GM21737 (cell line): ENCODE results near the gene CYTH3.
"Not testable (repeated sequence)": the region's sequence is repeated elsewhere in the genome, so short reads cannot be mapped to it uniquely, and the experiment has no call there.

Experiments
- ATAC-seq: cut with Tn5 transposase; IDR thresholded peaks from one replicate; pipeline ENCODE4 v1.9.1; 2021; ENCODE audit warnings: mild to moderate bottlenecking, moderate library complexity; ENCODE audit not compliant: unreplicated experiment

CYTH3 gene, protein sequence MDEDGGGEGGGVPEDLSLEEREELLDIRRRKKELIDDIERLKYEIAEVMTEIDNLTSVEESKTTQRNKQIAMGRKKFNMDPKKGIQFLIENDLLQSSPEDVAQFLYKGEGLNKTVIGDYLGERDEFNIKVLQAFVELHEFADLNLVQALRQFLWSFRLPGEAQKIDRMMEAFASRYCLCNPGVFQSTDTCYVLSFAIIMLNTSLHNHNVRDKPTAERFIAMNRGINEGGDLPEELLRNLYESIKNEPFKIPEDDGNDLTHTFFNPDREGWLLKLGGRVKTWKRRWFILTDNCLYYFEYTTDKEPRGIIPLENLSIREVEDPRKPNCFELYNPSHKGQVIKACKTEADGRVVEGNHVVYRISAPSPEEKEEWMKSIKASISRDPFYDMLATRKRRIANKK

DNA sequence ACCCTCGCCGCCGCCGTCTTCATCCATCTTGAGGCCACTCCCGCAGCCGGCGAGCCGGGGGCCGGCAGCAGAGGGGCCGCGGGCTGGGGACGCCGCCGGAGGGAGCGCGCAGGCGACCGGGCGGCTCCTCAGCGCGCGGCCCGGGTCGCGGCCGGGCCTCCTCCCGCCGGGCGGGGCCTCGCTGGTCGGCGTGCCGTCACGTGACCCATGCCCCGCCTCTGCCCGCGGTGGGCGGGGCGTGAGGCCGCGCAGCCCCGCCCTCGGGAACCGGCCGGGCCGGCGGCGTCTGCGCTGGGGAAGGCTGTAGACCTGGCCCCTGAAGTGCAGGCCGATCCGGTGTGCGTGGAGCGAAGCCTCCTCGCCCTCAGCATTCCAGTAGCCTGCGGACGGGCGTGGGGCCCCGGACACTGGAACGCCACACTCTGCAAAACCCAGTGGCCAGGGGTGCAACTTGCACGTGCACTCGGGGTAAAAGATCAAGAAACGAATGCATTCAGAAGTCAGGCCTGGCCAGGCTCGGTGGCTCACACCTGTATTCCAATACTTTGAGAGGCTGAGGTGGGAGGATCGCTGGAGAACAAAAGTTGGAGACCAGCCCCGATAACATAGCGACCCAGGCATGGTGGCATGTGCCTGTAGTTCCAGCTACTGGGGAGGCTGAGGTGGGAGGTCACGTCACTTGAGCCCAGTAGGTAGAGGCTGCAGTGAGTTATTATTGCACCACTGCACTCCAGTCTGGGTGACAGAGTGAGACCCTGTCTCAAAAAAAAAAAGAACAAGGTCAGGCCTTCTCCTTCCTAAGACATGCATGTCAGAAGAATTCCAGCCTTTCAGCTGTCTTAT lies at the start of gene CYTH3:
Gene CYTH3, minus strand, starts transcription at position 144 of the 843 bp plus-strand sequence. Its CDS starts 117 bp downstream, at position 27.
- ATAC-seq, result peak; percentile 83

DNA sequence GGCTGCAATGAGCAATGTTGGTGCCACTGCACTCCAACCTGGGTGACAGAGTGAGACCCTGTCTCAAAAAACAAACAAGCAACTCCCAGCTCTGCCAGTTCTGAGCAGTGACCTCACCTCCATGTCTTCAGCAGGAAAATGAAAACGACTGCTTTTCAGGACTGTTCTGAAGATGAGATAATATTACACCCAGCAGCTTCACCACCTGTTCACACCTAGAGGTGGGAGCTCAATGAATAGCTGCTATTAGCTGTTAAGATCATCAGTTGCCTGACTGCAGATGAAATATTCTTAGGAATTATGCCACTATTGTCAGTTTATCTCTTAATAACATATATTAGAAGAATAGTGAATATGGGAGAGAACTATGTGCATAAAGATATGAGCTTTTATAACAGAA lies 48.4 kb upstream of the CYTH3 start:
- ATAC-seq, result no peak

DNA sequence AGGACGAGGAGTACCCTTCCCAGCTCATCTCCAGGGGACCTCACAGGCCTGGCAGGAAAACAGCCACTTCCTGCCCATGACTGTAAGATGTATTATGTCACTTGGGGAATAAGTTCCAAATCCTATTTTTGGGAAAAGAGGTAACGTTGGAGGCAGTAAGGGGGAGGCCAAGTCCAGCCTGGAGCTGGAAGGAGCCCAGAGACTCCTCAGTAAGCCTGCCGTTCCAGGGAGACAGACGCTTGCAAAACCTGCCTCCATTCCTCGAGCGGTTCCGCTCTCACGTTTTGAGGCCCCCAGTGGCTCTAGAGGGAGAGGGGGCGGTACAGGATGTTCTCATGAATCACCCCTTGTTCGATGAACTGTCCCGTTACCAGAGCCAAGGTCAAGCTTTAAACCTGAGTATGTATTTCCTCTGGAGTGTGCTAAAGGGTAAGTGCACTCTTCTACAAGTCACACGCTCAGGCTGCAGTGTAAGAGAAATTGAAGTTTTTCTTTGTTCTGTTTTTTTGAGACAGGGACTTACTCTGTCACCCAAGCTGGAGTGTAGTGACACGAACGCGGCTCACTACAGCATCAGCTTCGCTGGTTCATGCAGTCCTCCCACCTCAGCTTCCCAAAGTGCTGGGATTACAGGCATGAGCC lies 45.5 kb upstream of the CYTH3 start:
- ATAC-seq, result no peak

DNA sequence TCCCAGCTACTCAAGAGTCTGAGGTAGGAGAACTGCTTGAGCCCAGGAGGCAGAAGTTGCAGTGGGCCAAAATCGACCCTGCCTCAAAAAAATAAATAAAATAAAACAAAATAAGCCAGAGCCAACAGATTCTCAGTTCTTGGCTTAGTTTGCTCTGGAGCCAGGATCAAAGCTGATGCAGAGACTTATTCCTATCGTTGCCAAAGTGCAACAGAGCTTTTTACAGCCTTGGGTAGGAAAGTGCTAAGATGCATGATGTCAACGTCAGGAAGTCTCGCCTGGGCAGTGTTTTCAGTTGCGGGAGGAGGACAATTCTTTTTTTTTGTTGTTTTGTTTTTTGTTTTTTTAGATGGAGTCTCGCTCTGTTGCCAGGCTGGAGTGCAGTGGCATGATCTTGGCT lies 43.8 kb upstream of the CYTH3 start:
- no peak for ATAC-seq

DNA sequence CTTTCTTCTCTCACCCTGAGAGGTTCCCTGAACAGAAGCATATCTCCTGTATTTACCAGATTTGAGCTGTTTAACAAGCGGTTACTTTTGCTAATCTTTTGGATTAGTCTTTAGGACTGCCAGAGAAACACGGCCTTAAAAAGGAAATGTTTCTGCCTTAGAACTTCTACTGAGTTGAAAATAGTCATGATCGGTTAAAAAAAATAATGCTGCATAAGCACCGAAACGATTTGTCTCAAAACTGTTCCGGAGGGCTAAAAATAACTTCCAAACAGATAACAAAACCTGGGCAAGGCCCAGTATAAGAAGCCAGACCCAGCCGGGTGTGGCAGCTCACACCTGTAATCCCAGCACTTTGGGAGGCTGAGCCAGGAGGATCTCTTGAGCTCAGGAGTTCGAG lies 43.3 kb upstream of the CYTH3 start:
- ATAC-seq, result no peak

DNA sequence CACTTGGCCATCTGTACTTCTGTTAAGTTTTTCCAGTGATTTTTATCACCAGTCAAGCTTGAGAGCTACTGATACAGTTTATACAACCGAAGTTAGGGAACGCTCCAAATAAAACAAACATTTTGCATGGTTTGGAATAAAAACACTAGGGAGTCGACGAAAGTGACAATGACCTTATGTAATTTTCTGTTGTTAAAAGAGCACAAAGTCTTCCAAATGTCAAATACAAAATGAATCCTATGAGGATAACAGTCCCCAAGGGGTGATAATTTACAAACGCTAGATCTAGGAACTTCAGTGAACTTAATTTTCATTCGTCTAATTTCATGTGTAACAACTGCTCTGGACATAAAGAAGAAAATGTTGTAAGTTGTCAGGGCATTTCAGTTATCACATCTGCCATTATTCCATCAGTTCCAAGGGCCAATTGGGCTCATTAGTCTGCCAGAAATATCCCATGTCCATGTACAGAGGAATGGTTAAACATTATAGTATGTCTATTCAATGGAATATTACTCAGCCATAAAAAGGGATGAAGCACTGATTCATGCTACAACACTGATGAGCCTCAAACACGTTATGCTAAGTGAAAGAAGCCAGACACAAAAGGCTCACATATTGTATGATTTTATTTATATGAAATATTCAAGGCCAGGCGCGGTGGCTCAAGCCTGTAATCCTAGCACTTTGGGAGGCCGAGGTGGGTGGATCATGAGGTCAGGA lies 38.0 kb upstream of the CYTH3 start:
- no peak for ATAC-seq

DNA sequence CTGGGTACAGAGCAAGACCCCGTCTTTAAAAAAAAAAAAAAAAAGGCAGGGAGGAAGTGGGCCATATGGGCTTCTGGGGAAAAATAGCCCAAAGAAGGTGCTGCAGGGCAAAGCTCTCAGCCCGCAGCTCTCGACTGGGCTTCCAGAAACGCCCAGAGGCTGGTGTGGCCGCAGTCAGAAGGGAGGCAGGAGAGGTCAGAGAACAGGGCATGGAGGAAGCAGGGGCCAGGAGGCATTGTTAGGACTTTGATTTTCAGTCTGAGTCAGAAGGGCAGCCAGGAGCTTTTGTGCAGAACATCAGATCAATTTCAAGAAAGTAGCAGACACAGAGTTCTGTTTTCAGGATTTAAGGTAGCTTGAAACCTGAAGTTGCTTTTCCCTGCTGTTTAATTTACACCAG lies 35.3 kb upstream of the CYTH3 start:
- ATAC-seq, result no peak

DNA sequence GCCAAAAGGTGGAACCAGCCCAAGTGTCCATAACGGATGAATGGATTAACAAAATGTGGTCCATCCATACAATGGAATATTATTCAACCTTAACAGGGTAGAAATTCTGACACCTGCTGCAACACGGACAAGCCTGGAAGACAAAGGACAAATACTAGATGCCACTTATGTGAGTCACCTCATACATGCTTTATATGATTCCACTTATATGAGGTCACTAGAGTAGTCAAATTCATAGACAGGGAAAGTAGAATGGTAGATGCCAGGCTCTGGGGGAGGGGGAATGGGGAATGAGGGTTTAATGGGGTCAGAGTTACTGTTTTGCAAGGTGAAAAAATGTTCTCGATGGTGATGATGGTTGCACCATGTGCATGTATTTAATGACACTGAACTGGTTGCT lies 34.0 kb upstream of the CYTH3 start:
- ATAC-seq, result no peak

DNA sequence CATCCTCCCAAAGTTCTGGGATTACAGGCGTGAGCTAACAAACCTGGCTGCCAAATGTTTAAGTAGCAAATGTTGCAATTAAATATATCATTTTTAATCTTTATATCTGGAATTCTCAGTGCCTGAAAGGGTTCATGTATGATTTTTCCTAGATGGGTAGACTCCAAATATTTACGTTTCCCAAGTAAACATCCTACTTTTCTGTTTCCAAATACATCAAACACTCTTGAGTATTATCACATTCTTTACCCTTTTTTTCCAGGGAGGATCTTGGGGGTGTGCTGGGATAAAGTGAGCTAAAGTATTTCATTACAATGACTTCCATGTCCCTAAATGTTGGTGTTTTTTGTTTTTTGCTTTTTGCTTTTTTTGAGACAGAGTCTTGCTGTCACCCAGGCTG lies 32.9 kb upstream of the CYTH3 start:
- no peak for ATAC-seq

DNA sequence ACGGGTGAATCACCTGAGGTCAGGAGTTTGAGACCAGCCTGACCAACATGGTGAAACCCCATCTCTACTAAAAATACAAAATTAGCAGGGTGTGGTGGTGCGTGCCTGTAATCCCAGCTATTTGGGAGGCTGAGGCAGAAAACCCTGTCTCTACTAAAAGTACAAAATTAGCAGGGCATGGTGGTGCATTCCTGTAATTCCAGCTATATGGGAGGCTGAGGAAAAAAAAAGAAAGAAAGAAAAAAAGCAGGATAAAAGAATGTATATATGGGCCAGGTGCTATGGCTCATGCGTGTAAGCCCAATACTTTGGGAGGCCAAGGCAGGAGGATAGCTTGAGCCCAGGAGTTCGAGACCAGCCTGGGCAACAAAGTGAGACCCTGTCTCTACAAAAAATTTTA lies 29.0 kb upstream of the CYTH3 start:
- not testable (repeated sequence) for ATAC-seq

DNA sequence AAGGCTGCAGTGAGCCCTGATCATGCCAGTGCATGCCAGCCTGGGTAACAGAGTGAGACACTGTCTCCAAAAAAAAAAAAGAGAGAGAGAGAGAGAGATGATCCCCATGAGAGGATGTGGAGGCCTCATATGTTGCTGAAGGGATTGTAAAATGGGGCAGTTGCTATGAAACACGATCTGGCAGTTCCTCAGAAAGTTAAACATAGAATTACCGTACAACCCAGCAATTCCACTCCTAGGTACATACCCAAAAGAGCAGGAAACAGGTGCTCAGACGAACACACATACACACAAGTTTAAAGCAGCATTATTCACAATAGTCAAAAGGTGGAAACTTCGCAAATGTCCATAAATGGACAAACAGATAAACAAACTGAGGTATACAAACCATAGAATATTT lies 27.4 kb upstream of the CYTH3 start:
- ATAC-seq, result no peak

DNA sequence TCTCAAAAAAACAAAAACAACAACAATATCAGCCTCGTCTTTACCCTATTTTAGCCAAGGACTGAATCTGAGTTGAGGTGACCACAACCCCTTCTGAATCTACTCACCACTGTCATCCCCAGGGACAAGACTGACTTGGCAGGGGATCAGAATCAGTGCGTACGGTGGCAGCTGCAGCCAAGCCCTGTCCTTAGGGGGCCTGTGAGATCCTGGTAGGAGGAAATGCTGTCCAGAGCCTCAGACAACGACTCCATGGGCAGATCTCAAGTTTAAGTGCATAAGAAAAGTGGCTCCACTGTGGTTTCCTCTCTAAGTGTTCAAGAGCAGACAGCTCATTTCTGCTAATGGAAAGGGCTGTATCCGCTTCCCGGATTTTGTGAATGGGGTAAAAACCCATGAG lies 22.4 kb upstream of the CYTH3 start:
- ATAC-seq, result no peak

DNA sequence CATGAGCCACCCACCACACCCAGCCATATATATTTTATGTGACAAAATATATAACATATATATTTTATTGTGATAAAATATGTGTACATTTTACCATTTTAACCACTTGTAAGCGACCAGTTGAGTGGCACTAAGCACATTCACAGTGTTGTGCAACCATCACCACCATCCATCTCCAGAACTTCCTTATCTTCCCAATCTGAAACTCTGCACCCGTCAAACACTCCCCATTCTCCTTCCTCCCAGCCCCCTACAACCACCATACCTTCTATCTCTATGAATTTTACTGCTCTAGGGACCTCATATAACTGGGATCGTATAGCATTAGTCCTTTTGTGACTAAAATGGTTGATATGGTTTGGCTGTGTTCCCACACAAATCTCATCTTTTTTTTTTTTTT lies 20.8 kb upstream of the CYTH3 start:
- no peak for ATAC-seq

DNA sequence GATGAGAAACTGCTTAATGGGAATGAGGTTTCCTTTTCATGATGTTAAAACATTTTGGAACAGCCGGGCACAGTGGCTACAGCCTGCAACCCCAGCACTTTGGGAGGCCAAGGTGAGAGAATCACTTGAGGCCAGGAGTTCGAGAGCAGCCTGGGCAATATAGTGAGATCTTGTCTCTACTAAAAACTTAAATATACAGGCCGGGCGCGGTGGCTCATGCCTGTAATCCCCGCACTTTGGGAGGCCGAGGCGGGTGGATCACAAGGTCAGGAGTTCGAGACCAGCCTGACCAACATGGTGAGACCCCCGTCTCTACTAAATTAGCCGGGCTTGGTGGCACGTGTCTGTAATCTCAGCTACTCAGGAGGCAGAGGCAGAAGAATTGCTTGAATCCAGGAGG lies 19.5 kb upstream of the CYTH3 start:
- ATAC-seq, result not testable (repeated sequence)

DNA sequence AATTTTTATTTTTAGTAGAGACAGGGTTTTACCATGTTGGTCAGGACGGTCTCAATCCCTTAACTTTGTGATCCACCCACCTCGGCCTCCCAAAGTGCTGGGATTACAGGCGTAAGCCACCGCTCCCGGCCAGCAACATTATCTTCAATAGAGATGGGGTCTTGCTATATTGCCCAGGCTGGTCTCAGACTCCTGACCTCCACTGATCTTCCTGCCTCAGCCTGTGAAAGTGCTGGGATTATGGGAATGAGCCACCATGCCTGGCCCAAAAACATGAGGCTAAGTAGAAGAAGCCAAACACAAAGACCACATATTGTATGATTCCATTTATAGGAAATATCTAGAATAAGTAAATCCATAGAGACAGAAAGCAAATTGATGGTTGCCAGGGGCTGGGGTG lies 19.1 kb upstream of the CYTH3 start:
- no peak for ATAC-seq

DNA sequence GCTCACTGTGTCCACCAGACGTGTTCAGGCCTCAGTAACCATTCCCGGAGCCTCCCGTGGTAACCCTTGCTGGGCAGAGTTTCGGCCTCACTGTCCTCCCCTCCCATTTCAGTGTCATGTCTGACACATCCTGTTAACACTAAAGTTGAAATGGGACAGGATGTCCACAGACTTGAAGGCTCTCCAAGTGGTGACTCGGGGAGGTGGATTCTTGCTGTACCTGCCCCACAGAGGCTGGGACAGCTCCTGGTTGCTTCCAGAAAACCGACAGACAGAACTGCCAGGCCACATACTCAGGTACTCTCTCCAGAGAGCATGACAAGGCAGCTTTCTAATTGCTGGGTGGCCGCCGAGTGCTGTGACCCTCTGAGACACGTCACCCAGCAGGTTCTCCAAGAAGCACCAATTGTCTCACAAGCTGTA lies 17.9 kb upstream of the CYTH3 start:
- no peak for ATAC-seq

DNA sequence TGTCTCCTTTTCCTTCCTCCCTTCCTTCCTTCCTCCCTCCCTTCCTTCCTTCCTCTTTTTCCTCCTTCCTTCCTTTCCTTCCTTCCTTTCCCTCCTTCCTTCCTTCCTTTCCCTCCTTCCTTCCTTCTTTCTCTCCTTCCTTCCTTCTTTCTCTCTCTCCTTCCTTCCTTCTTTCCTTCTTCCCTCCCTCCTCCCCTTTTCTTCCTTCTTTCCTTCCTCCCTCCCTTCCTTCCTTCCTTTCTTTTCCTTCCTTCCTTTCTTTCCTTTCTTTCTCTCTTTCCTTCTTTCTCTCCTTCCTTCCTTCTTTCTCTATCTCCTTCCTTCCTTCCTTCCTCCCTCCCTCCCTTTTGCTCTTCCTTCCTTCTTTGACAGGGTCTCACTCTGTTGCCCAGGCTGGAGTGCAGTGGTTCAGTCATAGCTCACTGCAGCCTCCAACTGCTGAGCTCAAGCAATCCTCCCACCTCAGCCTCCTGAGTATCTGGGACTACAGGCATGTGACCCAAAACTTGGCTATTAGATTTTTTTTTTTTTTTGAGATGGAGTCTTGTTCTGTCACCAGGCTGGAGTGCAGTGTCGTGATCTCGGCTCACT lies 15.9 kb upstream of the CYTH3 start:
- ATAC-seq, result no peak

DNA sequence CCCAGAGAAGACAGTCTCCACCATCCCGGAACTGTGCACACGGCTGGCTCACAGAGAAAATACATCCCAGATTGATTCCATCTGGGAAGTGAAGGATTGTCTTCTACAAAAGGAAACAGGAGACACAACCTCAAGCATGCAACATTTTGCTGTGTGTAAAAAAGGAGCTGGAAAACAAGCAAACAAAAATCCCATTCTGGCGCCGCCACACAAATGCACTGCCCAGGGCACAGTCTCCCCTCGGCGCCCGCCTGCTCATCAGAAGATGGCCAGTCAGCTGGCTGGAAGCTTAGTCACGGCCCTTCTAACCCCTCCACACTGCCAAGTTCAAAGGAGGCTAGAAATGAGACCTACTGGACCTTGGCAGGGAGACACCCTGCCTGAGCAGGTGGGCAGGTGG lies 14.1 kb upstream of the CYTH3 start:
- ATAC-seq, result no peak

DNA sequence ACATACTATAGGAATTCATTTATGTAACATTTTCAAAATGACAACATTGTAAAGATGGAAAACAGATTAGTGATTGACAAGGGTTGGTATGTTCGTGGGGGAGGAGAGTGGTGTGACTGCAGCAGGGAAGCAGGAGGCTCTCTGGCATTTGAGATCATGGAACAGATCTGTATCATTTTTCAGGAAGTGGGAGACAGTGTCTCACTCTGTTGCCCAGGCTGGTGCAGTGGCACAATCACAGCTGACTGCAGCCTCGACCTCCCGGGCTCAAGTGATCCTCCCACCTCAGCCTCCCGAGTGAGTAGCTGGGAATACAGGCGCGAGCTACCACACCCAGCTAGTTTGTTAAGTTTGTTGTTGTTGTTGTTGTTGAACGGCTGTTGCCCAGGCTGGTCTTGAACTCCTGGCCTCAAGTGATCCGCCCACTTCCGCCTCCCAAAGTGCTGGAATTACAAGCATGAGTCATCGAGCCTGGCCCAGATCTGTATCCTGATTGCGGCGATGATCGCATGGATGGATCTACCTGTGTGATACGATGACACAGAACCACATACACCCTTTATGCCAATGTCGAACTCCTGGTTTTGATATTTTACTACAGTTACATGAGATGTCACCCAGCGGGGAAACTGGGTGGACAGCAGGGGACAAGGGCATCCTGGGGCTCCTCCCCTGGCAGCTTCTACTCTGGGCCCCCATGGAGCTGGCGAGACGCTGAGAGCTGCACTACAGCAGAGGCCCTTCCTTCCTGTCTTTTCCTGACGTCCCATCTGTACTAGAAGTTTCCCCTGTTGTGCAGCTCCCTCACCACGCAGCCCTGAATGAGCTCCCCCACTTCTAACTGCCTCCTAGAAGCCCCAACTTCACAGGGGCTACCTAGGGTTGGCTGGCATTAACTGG lies 12.3 kb upstream of the CYTH3 start:
- ATAC-seq, result no peak

DNA sequence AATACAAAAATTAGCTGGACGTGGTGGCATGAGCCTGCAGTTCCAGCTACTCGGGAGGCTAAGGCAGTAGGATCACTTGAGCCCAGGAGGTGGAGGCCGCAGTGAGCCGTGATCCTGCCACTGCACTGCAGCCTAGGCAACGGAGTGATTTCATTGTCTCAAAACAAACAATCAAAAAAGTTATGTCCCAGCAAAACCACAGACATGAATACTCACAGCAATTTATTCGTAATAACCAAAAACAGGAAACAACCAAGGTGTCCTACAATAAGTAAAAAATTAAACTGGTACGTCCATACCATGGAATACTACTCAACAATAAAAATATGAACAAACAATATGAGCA lies 11.6 kb upstream of the CYTH3 start:
- no peak for ATAC-seq
